Adrenal gland (tissue), 5 donors: ENCODE data around the gene KRT71.

Source experiments
- POLR2A ChIP-seq, 2 donors: fragments of 450-650 bp; IDR thresholded peaks; one replicate each; pipeline ENCODE4 v1.6.1; 2017; ENCODE audit warnings: antibody characterized with exemption in 2 of 2, mild to moderate bottlenecking in 2 of 2, moderate library complexity in 1 of 2
- TF ChIP-seq, protein P1 (sequence below), 6 experiments: fragments of 450-650 bp in 4 of 6; fragments of 200-600 bp in 2 of 6; sonication (generic) in 1 of 6; IDR thresholded peaks; 1 replicate in 5 of 6; 2 replicates in 1 of 6; pipeline versions ENCODE4 v1.5.1 to v1.8.0; 2016 to 2021; ENCODE audit warnings: antibody characterized with exemption in 6 of 6, mild to moderate bottlenecking in 2 of 6, moderate library complexity in 1 of 6
- donor health status: DM: no; HTN: no; CAD: no.

DNA sequence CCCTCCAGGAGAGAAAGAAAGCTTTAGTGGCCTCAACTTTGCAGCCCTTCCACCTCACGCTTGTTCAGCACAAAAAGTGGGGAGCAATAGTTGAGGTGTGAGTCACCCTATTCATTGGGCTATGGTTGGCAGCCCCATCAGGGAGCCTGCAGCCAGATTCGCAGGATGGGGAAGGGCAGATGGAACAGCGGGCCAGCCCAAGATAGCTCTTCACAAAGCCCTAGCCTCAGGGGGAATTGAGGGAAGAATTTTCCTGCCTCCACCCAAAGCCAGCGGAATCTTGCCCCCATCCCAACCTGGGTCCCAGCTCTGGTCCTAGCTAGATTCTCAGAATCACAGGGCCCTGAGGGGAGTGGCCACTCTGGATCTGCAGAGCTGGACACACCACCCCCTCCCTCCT, 29.1 kb downstream of the KRT71 start:
- no peak for TF ChIP-seq POLR2A (IDR thresholded peaks at IDR 0.05)
- TF ChIP-seq, protein P1, sequence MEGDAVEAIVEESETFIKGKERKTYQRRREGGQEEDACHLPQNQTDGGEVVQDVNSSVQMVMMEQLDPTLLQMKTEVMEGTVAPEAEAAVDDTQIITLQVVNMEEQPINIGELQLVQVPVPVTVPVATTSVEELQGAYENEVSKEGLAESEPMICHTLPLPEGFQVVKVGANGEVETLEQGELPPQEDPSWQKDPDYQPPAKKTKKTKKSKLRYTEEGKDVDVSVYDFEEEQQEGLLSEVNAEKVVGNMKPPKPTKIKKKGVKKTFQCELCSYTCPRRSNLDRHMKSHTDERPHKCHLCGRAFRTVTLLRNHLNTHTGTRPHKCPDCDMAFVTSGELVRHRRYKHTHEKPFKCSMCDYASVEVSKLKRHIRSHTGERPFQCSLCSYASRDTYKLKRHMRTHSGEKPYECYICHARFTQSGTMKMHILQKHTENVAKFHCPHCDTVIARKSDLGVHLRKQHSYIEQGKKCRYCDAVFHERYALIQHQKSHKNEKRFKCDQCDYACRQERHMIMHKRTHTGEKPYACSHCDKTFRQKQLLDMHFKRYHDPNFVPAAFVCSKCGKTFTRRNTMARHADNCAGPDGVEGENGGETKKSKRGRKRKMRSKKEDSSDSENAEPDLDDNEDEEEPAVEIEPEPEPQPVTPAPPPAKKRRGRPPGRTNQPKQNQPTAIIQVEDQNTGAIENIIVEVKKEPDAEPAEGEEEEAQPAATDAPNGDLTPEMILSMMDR (IDR thresholded peaks at IDR 0.05): no peak
